ENCODE data around the gene IFRD2.
"Not testable (repeated sequence)": the region's sequence is repeated elsewhere in the genome, so short reads cannot be mapped to it uniquely, and the experiment has no call there.

The IFRD2 gene

DNA sequence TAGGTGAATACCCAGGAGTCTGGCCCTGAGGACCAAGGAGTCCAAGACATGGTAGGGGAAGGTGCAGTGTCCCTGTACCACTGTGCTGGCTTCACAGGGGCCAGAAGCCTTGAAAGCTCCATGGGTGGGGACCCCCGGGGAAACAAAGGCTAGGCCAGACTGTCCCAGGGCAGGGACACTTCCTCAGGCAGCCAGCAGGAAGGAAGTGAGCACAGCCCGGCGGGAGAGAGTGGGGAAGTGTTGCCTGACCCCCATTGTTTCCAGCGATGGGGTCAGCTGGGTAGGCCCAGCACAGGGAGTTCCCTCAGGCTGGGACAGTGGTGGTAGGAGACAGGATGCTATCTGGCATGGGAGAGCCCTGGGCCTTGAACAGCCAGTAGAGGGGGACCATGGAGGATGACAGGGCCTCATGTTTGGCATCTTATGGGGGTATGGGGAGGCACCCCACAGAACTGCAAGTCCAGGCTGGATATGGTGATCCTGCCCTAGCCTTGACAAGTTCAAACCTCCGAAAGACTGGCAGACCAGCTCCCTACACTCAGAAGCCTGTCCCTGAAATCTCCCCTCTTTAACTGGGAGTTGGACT lies 31.5 kb upstream of the IFRD2 start:
- DNase-seq: no peak

DNA sequence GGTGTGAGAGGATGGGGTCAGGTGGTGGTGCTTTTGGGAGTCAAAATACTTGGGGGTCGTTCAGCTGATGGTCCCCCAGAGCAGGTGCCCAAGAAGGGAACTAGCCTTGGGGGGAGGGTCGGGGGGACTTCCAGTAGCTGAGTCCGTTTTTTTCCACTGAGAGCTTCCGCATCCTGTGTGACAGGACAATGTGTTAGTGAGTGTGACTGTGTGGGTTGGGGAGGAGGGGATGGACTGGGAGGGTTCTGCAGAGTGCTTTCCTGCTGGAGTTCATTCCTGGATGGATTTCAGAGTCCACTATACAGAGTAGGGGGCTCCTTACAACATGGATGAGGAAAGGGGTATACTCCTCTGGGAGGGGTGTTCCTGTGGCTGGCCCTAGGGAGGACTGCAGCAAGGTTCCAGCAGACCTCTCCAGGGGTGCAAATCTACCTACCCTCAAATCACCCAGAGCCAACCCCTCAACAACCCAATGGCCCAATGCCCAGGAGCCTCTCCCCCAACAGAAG lies 30.9 kb upstream of the IFRD2 start:
- no peak for DNase-seq

DNA sequence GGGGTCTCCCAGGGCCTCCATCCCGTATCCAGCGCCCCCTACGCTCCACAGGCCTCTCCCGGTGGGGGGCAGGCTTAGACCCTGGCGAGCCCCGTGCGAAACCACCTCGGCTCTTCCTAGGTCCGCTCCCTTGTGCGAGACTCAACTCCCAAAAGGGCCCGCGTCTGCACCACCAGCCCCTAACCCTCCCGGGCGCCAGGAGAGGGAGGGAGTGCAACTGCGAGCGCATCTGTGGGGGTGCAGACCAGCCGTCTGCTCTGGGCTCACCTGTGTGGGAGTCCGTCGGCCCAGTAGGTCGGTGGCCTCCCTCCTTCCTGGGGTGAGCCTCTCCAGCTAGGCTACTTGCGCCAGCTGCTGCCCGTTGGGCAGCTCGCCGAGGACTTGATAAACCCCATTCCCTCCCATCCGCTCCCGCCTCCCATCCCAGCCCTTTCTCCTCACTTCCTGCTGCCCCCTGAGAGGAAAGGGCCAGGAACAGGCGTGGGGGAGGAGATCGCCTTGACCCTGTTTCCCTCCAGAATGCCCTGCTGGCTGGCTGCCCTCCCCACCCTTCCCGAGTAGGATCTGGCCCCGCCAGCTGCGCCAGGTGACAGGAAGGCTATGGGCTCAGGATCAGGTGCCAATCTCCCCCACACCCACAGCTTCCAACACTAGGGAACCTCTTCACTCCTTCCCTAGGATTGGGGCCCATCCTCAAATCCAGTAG lies 30.3 kb upstream of the IFRD2 start, which contains the start of gene HYAL2:
HYAL2 (minus strand) TSS at position 360 of the 706 bp plus-strand sequence. CDS start 2,256 bp downstream, outside the sequence.
- DNase-seq: no peak

DNA sequence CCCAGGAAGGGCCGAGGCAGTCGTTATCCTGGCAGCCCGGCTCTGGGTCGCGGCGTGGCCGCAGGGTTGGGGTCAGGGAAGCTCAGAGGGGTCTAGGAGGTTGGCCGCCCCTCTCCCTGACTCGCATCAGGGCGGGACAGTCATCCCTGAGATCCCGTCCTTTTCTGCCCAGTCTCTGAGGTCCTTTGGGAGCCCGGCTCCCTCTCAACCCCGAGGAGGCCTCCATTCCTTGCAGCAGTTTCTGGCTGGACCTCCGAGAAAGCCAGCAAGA lies 29.8 kb upstream of the IFRD2 start:
- DNase-seq: no peak

DNA sequence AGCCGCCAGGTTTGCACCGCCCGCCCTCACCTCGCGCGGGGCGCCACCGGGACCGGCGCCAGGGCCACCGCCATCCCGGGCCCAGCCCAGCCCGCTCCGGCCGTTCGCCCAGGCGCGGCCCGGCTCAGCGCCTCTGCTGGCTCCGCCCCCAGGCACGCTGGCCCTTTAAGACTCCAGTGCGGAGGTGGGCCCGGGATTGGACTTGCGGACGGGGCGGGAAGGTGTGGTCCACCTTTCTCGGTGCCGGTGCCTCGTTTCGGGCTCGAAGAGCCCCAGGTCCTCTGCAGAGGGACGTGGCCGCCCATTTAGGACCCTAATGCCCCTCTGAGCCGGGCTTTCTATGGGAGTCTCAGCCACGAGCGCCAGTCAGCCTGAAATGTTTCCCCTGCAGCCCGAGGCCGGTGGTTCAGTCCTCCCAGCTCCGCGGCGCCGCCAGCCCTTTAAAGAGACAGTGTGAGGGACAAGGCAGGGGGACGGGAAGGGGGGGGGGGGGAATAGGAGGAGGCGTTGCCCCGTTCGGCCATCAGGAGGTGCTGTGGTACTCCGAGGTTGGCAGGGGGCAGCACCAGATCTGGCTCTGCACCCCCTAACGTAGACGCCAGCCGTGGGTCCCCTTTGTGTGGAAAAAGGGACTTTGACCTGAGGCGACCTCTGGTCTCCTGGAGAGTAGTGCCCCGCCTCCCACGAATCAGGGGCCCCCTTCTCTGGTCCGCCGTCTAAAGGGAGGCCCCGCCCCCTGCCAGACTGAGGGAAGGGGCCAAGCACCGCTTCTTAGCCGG lies 29.3 kb upstream of the IFRD2 start:
- DNase-seq: peak; percentile 78

DNA sequence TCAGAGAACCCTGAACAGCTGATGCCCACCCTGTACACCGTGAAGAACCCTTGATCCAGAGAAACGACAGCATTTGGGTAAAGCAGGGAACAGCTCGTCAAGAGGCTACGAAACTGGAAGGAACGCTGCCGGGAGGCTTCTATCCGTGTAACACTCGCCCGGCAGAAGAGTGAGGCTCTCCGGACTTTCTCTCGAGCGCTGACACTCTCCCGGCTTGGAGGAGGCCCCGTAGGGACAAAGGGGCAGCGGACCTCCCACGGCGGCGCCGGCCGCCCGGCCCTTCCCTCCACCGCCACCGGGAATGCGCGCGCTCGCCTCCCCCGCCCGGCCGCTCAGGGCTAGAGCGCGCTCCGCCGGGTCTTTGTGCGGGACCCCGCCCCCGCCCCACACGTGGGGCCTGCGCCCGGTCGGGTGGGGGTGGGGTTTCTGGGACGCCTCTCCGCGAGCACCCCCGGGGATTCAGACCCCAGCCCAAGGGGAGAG lies 28.7 kb upstream of the IFRD2 start:
- DNase-seq: peak; percentile 72

DNA sequence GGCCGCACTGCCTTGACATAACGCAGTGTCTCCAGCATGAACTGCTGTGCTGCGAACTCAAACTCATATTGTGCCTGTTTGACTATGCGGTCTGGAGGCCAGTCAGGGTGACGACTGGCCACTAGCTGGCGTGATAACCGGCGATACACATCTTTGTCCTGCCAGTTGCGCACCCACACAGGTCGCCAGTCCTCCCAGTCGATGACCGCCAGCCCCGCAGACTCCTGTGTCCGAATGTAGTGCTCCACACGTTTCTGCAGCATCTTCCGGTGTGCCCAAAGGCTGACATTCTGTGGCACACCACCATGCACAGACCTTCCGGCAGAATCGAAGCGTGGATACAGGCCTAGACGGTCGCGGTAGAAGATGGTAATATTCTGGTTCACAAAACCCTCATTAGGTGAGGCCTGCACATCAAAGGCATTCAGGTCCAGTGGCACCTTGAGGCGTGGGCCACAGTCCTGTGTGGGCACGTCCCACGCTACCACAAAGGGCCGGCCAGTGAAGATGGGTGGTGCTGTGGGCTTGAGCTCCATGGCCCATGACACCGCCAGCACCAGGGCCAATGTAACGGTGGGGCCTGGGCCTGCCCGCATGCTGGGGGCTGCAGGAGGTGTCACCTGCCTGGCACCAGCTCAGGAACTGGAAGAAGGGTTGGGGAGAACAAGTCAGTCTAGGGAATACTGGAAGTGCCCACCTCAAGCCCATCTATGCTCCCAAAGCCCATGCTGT lies 27.8 kb upstream of the IFRD2 start:
- no peak for DNase-seq

DNA sequence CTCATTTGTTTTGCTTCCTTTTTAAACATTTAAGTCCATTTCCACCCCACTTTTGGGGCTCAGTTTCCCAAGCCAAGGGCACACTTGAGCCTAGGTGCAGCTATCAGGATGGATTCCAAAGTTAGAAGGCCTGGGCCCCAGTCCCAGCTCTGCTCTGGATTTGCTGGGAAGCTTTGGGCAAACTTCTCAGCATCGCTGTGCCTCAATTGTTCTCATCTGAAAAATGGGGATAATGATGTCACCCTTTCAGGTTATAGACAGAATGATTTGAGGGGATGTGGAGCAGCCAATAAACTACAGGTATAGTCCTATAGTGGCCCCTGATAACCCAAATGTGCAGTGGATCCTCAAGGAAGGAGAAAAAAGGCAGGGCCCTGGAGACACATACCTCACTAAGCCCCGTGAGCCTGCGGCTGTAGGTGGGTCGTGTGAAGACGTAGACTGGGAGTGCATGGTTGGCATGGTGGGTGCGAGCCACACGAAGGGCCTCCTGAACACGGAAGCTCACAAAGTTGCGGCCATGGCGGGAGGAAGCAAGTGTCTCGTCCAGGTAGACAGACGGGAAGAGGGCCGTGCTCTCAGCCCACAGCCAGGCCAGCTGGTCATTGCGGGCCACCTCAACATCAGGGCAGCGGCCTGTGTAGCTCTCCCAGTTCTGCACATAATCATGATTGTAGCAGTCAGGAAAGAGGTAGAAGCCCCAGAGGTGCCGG lies 27.1 kb upstream of the IFRD2 start:
- DNase-seq: no peak

DNA sequence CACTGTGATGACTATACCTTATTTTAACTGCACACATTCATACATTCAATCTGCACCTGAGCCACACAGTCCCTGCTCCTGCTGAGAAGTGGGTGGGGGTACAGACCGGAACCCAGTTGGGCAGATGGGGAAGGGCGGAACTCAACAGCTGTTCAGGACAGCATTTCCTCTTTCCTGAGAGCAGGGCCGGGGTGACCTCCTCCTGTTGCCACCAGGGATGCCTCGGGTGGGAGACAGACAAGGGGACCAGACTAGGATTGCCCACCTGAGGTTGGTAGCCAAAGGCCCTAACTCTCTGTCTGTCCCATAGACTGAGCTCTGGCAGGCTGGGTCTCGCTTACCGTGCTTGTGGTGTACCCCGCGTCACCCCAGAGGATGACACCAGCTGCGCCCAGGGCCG lies 26.4 kb upstream of the IFRD2 start:
- no peak for DNase-seq

DNA sequence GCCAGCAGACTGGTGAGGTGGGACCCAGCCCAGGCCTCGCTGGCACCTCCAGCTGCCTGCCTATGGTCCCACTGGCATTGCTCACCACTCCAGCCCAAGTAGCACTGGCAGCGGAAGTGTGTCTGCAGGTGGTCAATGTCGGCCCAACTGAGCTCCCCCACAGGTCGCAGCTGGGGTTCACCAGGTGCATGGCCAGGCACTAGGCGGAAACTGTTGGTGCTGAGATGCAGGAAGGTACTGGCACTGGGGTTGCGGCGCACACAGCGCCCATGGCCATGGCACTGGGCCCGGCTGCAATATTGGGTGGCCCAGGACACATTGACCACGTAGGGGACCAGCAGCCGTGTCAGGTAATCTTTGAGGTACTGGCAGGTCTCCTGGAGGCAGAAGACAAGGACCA lies 25.9 kb upstream of the IFRD2 start:
- DNase-seq: no peak

DNA sequence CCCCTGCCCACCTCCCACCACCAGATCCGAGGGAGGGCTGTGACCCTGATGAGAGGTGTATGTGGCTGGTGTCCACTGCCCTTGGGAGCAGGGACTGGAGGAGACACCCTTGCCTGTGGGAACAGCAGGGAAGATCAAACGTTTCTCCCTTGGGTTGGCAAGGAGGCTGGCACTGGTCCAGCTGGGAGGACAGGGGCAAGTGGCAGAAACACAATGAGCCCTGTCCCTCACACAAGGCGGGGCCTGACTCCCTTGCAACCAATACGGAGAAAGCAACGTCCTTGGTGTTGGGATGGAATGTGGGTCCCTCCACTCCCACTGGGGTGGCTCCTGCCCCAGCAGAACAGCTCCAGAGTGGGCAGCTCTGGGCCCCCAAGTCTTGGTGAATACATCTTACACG lies 25.1 kb upstream of the IFRD2 start:
- DNase-seq: no peak

DNA sequence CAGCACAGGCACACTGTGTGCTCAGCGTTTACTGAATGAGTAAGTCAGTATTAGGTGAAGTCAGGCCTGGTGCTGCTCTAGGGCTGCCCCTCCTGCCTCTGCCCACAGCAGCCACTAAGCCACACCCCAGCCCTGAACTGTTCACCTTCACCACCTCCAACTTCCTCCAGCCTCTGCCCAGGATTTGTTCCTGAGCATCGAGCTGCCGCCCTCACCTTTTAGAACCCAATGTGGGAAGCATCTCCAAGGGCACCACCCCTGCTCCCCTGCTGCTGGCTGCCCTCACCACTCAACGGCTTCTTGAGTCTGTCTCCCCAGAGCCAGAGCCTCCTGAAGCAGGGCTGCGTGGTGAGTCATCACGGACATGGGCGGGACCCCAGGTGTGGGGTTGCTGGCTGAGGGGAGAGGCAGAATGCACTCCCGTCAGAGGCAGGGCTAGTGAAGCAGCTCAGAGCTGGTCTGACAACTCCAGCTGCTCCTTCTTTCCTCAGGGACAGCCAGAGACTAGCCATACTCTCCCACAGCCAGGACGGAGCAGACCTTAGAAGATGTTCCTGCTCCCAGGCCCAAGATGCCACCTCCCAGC lies 24.5 kb upstream of the IFRD2 start:
- DNase-seq: no peak

DNA sequence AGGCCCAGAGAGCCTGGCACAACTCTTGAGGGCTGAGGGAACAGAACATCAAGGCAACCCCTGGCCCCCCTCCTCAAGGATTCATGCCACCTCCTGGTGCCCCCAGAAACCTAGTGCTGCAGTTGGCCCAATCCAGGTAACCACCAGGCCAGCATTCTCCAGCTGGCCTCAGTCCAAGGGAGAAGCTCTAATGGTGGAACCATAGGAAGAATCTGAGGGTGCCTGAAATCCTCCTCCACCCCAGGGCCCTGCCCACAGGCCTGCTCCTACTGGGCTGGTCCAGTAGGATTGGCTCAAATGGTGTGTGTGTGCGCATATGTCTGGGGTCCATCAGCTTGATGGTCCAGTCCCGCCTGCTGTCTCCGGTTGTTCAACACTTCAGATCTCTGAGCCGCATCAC lies 22.6 kb upstream of the IFRD2 start:
- no peak for DNase-seq

DNA sequence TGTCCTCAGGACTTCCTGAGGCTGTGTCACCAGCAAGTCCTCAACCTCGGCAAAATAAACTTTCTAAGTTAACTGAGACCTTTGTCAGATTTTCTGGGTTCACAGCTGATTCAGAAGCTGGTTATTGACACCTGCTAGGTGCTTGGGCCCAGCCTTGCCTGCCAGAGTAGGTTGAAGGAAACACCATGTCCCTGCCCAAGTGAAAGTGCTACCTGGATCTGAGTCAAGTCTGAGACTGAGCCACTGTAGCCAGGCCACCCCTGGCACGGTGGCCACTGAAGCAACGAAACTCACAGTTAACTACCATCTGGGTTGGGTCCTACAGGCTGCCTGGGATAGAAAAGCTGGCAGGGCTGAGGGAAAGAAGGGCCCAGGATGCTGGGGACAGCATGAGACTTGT lies 22.1 kb upstream of the IFRD2 start:
- DNase-seq: no peak

DNA sequence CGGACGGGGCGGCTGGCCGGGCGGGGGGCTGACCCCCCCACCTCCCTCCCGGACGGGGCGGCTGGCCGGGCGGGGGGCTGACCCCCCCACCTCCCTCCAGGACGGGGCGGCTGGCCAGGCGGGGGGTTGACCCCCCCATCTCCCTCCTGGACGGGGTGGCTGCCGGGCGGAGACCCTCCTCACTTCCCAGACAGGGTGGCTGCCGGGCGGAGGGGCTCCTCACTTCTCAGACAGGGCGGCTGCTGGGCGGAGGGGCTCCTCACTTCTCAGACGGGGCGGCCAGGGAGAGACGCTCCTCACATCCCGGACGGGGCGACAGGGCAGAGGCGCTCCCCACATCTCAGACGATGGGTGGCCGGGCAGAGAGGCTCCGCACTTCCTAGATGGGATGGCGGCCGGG lies 19.8 kb upstream of the IFRD2 start:
- not testable (repeated sequence) for DNase-seq

DNA sequence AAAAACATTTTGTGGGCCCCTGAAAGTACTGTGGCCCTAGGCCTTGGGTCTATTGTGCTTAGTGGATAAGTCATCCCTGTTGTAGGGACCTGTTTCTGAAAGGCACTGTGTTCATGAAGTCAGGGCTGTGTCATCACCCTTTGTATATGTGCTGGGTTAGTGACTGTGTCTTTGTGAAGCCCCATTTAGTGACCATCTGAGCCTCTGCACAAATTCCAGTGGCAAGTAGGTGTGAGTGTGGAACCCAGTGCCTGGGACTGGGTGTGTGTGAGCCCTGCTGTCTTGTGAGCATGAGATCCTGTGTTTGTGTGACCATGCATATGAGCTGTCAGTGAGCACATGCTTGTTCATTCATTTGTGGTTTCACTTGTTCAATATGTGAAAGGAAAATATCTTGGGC lies 12.4 kb upstream of the IFRD2 start:
- no peak for DNase-seq

DNA sequence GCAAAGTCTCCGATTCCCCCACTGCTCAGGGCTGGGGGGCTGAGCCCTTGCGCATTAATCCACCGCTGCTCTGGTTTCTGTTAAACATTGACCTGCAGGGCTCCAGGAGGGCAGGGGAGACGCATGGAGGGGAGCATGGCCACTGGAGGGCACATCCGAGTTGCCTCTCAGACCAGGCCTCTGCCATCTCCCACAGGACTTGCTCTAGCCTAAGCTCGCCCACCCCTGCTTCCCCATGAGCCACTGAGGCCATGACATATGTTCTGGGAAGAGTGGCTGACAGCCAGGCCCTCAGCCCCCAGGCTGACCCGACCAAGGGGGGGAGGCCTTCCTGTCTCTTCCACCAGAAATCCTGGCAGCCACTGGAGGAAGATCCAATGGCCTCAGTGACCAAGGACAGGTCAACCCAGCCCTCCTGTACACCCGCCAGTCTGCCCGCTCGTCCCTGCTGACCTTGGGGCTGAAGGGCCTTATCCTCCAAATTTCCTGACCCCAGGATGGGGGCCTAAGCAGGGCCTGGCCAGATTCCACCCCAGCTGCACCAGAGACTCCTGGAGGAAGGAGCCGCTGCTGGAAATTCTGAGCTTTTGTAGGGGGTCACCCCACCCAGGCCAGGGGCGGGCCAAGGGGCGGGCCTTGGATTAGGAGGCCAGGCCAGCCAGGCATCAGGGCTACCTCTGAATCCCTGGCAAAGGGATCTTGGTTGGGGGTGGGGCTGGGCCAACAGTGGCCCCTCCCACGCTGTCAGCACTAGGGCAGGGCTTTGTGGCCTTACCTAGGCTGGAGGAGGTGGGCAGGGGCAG lies 11.0 kb upstream of the IFRD2 start, which contains the start of gene HYAL1:
HYAL1 (minus strand) TSS at position 562 of the 803 bp plus-strand sequence. CDS start 618 bp downstream, outside the sequence.
- DNase-seq: no peak

DNA sequence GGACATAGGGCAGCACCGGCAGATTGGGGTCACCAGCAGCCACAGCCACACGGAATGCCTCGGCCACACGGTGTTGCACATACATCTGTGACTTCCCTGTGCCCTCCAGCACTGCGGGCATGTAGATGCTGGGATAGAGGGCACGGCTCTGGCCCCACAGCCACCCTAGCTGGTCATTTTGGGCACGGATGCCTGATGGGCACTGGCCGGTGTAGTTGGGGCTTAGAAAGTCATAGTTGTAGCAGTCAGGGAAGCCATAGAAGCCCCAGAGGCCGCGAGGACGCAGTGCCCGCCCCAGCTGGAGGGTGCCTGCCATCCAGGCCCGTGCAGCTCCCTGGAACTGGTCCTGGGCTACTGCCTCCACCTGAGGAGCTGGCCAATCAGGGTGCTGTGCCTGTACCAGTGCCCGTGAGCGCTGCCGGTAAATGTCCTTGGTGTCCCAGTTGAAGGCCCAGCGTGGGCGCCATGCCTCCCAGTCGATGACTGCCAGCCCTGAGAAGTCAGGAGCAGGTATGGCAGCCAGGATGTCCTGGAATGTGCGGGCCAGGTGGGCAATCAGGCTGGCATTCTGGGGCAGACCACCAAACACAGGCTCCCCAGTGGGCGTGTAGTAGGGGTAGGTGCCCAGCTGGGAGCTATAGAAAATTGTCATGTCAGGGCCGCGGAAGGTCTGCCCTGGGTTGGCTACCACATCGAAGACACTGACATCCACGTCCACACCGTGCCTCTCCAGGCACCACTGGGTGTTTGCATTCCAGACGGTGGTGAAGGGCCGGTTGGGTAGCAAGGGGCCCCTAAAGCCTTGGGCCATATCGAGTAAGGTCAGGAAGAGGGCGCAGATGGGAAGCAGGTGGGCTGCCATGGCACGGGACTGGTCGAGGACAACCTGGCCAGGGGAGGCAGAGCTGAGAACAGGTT lies 10.1 kb upstream of the IFRD2 start:
- no peak for DNase-seq

DNA sequence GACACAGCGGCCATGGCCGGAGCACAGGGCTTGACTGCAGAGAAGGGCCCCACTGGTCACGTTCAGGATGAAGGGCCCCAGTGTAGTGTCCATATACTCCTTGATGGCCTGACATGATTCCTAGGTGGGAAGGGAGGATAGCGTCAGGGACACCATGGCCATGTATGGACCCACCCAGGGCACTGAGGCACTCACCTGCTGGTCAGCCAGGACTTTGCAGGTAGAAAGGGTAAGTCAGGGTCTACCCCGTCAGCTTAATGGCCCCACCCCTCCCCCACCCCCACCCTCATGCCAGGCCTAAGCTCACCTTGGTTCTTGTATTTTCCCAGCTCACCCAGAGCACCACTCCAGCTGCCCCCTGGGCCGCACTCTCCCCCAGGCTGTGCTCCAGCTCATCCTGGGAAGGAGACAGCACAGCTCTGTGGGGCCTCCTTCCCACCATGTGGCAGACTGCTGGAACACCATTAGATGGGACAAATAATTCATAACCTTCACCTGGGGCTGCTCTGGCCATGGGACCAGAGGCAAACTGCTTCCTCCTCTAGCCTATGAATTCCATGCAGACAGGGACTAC lies 8.5 kb upstream of the IFRD2 start:
- no peak for DNase-seq

All from NCI-H146 (cell line).